PC-3 (cell line): ENCODE measurements around the gene AP5S1. TPM values are rescaled to one million over a fixed set of nuclear protein-coding genes. Genes with fewer than 3 reads are reported as not detected.

Source experiments
- ATAC-seq: fragments of 200-7000 bp; cut with Tn5 transposase; 2 replicates; pipeline ENCODE4 v1.9.1; 2020; ENCODE audit warnings: mild to moderate bottlenecking, moderate library complexity
- BruUV-seq: library from RNA; stranded (reverse); fragments of 400-500 nt; replicated peaks from 2 replicates; lab custom pipeline; 2021; lab: Mats Ljungman, UMichigan
- CTCF ChIA-PET: fragments of 300-600 bp; sonication (Branson Sonifier 250); formaldehyde crosslinking; loops from one replicate; lab custom pipeline; 2022; ENCODE audit warnings: antibody characterized with exemption; lab: Charles Lee
- POLR2A ChIA-PET: fragments of 300-600 bp; sonication (Branson Sonifier 250); formaldehyde crosslinking; loops from one replicate; lab custom pipeline; 2022; ENCODE audit warnings: antibody characterized with exemption; ENCODE audit not compliant: unreplicated experiment; lab: Charles Lee
- DNase-seq: peaks from one replicate; pipeline ENCODE4 v3.0.0-alpha.2; 2015
- H2AFZ ChIP-seq: fragments of 300-600 bp; sonication (generic); 2 replicates; pipeline ENCODE4 v1.6.0; 2016; ENCODE audit warnings: antibody characterized with exemption, low read length
- H3F3A ChIP-seq: fragments of 300-600 bp; sonication (generic); one replicate; pipeline ENCODE4 v1.6.0; 2017; ENCODE audit warnings: antibody characterized with exemption, low read length, control low read depth, mild to moderate bottlenecking; ENCODE audit not compliant: unreplicated experiment
- H3K27ac ChIP-seq: fragments of 300-600 bp; sonication (generic); 2 replicates; pipeline ENCODE4 v1.5.1; 2016; ENCODE audit warnings: mild to moderate bottlenecking, low read length
- H3K27me3 ChIP-seq: fragments of 300-600 bp; sonication (generic); 2 replicates; pipeline ENCODE4 v1.6.1; 2016; ENCODE audit warnings: low read length, mixed read lengths
- H3K36me3 ChIP-seq: fragments of 300-600 bp; sonication (generic); 2 replicates; pipeline ENCODE4 v1.6.1; 2016; ENCODE audit warnings: low read depth, mixed run types, low read length, mixed read lengths
- H3K4me1 ChIP-seq: fragments of 300-600 bp; sonication (generic); 2 replicates; pipeline ENCODE4 v1.5.1; 2016; ENCODE audit warnings: low read length; ENCODE audit not compliant: insufficient read depth
- H3K4me2 ChIP-seq: fragments of 300-600 bp; sonication (generic); 2 replicates; pipeline ENCODE4 v1.6.0; 2016; ENCODE audit warnings: low read length
- H3K4me3 ChIP-seq: fragments of 300-600 bp; sonication (generic); 2 replicates; pipeline ENCODE4 v1.5.1; 2016; ENCODE audit warnings: mild to moderate bottlenecking, low read length, mixed read lengths
- H3K79me2 ChIP-seq: fragments of 300-600 bp; sonication (generic); 2 replicates; pipeline ENCODE4 v1.6.1; 2017; ENCODE audit warnings: low read length, mixed read lengths
- H3K9ac ChIP-seq: fragments of 300-600 bp; sonication (generic); 2 replicates; pipeline ENCODE4 v1.6.0; 2016; ENCODE audit warnings: mild to moderate bottlenecking, low read length
- H3K9me2 ChIP-seq: fragments of 300-600 bp; sonication (generic); replicated peaks from 2 replicates; pipeline ENCODE4 v1.6.1; 2016; ENCODE audit warnings: mixed run types, low read length, mixed read lengths
- H3K9me3 ChIP-seq: fragments of 300-600 bp; sonication (generic); 2 replicates; pipeline ENCODE4 v1.6.1; 2016; ENCODE audit warnings: low read length, mixed read lengths
- H4K20me1 ChIP-seq: fragments of 300-600 bp; sonication (generic); 2 replicates; pipeline ENCODE4 v1.6.1; 2016; ENCODE audit warnings: low read length, mixed read lengths
- EZH2 ChIP-seq: fragments of 300-600 bp; sonication (generic); IDR thresholded peaks from one replicate; pipeline ENCODE4 v1.6.1; 2017; ENCODE audit warnings: antibody characterized with exemption, mild to moderate bottlenecking, low read length; ENCODE audit not compliant: unreplicated experiment
- EZH2phosphoT487 ChIP-seq: fragments of 300-600 bp; sonication (generic); IDR thresholded peaks from 2 replicates; pipeline ENCODE4 v1.6.1; 2018; ENCODE audit warnings: mild to moderate bottlenecking, antibody characterized with exemption, low read length, borderline replicate concordance
- intact Hi-C: fragments of 100-400 bp; cut with micrococcal nuclease; formaldehyde crosslinking; loops from 2 replicates; pipeline ENCODE4 v1.9.0; 2023
- total RNA-seq: library from RNA; depleted of rRNA; stranded (reverse); fragments of >200 nt; gene quantifications from 2 replicates; pipeline ENCODE4 v1.2.3, GENCODE V29; 2014
- TF ChIP-seq, protein P1 (sequence below): fragments of 300-600 bp; sonication (generic); conservative IDR thresholded peaks from 2 replicates; pipeline ENCODE4 v1.5.1; 2017; ENCODE audit warnings: antibody characterized with exemption, low read depth, mild to moderate bottlenecking, low read length

The AP5S1 gene
- total RNA-seq, 1 experiment from 2014 or later = 31.4 TPM

DNA sequence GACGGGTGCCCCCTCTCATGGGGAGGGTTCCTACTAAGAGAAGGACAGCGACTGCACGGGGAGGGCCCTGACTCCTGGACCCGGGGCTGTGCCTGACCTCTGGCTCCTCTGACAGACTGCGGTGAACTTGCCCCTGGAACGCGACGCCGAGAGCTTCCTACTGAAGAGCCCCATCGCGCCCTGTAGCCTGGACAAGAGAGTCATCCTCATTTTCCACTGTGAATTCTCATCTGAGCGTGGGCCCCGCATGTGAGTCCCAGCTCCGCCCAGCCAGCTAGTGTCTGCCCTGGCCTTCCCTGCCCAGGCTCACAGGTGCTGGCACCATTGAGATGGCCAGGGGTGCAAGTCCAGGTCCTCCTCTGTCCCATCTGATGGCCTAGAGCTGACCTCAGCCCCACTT, 17.1 kb upstream of the AP5S1 start:
- H2AFZ ChIP-seq = no peak overlapping the region
- no peak overlapping the region for H3K4me2 ChIP-seq
- TF ChIP-seq EZH2 (no peak), EZH2phosphoT487 (no peak)
- TF ChIP-seq, protein P1, sequence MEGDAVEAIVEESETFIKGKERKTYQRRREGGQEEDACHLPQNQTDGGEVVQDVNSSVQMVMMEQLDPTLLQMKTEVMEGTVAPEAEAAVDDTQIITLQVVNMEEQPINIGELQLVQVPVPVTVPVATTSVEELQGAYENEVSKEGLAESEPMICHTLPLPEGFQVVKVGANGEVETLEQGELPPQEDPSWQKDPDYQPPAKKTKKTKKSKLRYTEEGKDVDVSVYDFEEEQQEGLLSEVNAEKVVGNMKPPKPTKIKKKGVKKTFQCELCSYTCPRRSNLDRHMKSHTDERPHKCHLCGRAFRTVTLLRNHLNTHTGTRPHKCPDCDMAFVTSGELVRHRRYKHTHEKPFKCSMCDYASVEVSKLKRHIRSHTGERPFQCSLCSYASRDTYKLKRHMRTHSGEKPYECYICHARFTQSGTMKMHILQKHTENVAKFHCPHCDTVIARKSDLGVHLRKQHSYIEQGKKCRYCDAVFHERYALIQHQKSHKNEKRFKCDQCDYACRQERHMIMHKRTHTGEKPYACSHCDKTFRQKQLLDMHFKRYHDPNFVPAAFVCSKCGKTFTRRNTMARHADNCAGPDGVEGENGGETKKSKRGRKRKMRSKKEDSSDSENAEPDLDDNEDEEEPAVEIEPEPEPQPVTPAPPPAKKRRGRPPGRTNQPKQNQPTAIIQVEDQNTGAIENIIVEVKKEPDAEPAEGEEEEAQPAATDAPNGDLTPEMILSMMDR = no peak
- H3F3A ChIP-seq = peaks cover 7% of the 10 kb centered on the region
- H3K9me2 ChIP-seq = no peaks in the 10 kb centered on the region
- H3K27ac ChIP-seq = no peak overlapping the region
- POLR2A ChIA-PET = interaction anchor here (0.5 kb wide), 1 partner anchor 16 kb away, joined by 3 read pairs; no protein-coding TSS in a partner anchor
- intact Hi-C loops = no loop called here
- H3K9ac ChIP-seq = no peak overlapping the region
- H3K9me3 ChIP-seq = no peaks in the 10 kb centered on the region
- no peaks in the 10 kb centered on the region for H3K27me3 ChIP-seq
- H3K4me1 ChIP-seq = peaks cover 43% of the 10 kb centered on the region
- H4K20me1 ChIP-seq = no peaks in the 10 kb centered on the region
- H3K36me3 ChIP-seq = peaks cover 80% of the 10 kb centered on the region
- BruUV-seq = no TSS peak
- CTCF ChIA-PET = no interaction called here
- no peak overlapping the region for H3K4me3 ChIP-seq
- no peak for ATAC-seq
- DNase-seq = no peak
- peaks cover 24% of the 10 kb centered on the region for H3K79me2 ChIP-seq

DNA sequence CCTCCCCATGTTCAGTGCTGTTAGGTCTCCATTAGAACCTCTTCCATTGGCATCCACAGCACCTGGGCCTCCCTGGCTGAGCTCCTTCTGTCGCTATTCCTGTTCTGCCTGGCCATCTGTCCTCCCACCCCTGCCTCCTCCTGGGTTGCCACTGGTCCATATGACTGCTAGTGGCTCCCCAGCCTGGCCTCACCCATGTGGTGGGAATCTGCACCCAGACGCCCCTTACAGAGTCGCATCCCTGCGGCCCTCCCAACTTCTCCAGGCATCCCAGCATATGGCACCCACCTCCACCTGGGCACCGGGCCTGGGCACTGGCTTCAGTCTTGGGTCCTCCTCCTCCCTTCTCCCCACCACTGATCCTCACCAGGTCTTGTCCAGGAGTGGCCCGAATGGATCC, 16.5 kb upstream of the AP5S1 start:
- Histone ChIP-seq H3K36me3 (peaks cover 74% of the 10 kb centered on the region), H3K27me3 (no peaks in the 10 kb centered on the region), H3F3A (peaks cover 11% of the 10 kb centered on the region), H3K9me2 (no peaks in the 10 kb centered on the region), H3K27ac (no peak overlapping the region), H3K79me2 (peaks cover 23% of the 10 kb centered on the region), H4K20me1 (no peaks in the 10 kb centered on the region), H3K4me1 (peaks cover 41% of the 10 kb centered on the region), H3K4me3 (no peak overlapping the region), H3K4me2 (no peak overlapping the region), H2AFZ (no peak overlapping the region), H3K9ac (no peak overlapping the region), H3K9me3 (no peaks in the 10 kb centered on the region)
- no TSS peak for BruUV-seq
- POLR2A ChIA-PET = no interaction called here
- CTCF ChIA-PET = no interaction called here
- ATAC-seq = no peak
- TF ChIP-seq, protein P1 = no peak
- no peak for TF ChIP-seq EZH2
- TF ChIP-seq EZH2phosphoT487 = no peak
- intact Hi-C loops = no loop called here
- DNase-seq = no peak

DNA sequence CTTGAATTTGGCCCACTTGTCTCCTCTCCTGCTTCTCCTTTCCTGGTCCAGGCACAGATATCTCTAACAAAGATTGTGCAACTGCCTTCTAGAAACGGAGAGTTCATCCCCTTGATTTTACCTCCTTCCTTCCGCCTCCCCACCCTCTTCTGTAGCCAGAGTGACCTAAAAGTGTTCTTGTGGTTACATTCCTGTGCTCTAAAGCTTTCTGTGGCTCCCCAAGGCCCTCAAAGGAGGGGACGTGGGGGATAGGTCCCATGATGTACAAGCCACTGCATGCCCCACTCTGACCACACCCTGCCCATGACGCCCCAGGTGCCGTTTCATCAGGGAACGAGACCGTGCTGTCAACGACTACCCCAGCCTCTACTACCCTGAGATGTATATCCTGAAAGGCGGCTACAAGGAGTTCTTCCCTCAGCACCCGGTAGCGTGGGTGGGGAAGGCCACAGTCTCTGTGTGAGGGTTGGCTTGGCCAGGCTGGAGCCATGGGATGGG, 16.0 kb upstream of the AP5S1 start:
- Histone ChIP-seq H4K20me1 (no peaks in the 10 kb centered on the region), H3K4me2 (no peak overlapping the region), H3K27me3 (no peaks in the 10 kb centered on the region), H3K9me3 (no peaks in the 10 kb centered on the region), H2AFZ (no peak overlapping the region), H3K36me3 (peaks cover 70% of the 10 kb centered on the region), H3K9ac (no peak overlapping the region), H3K4me1 (peaks cover 40% of the 10 kb centered on the region), H3K27ac (no peak overlapping the region), H3K9me2 (no peaks in the 10 kb centered on the region), H3F3A (peaks cover 11% of the 10 kb centered on the region), H3K79me2 (peaks cover 19% of the 10 kb centered on the region), H3K4me3 (no peak overlapping the region)
- DNase-seq = no peak
- no TSS peak for BruUV-seq
- intact Hi-C loops = no loop called here
- POLR2A ChIA-PET = no interaction called here
- CTCF ChIA-PET = no interaction called here
- no peak for ATAC-seq
- TF ChIP-seq, protein P1 = no peak
- no peak for TF ChIP-seq EZH2
- TF ChIP-seq EZH2phosphoT487 = no peak
